Caco-2 (cell line): Measurements from ENCODE around the gene DNAJB4. TPM values are rescaled to one million over a fixed set of nuclear protein-coding genes. Genes with fewer than 3 reads are reported as not detected.

Experiments
- Bru-seq: library from RNA; stranded (reverse); fragments of 400-500 nt; gene quantifications from one replicate; lab custom pipeline; 2021; lab: Mats Ljungman, UMichigan
- BruChase-seq, 2 experiments: library from RNA; stranded (reverse); fragments of 400-500 nt; gene quantifications; one replicate each; lab custom pipeline; 2021; lab: Mats Ljungman, UMichigan
- BruUV-seq: library from RNA; stranded (reverse); fragments of 400-500 nt; replicated peaks from 2 replicates; lab custom pipeline; 2021; lab: Mats Ljungman, UMichigan
- CTCF ChIA-PET: fragments of 300-600 bp; sonication (Branson Sonifier 250); formaldehyde crosslinking; loops from one replicate; lab custom pipeline; 2022; ENCODE audit warnings: antibody characterized with exemption; lab: Charles Lee
- POLR2A ChIA-PET: fragments of 300-600 bp; sonication (Branson Sonifier 250); formaldehyde crosslinking; loops from one replicate; lab custom pipeline; 2022; ENCODE audit warnings: antibody characterized with exemption; lab: Charles Lee
- DNase-seq, 2 experiments: peaks; one replicate each; pipeline versions ENCODE4 v3.0.0 to v3.0.0-alpha.2; 2020 to 2022
- H3K27me3 ChIP-seq: replicated peaks from 2 replicates; pipeline ENCODE4 v1.6.0; 2011; ENCODE audit warnings: low read length; ENCODE audit not compliant: control insufficient read depth, insufficient read depth
- H3K36me3 ChIP-seq: 2 replicates; pipeline ENCODE4 v1.5.1; 2011; ENCODE audit warnings: low read length; ENCODE audit not compliant: control insufficient read depth, insufficient read depth
- H3K4me1 ChIP-seq: fragments of 250-450 bp; sonication (Bioruptor Pico); 2 replicates; pipeline ENCODE4 v1.5.1; 2020; ENCODE audit warnings: mild to moderate bottlenecking
- H3K4me3 ChIP-seq: 2 replicates; pipeline ENCODE4 v1.5.1; 2011; ENCODE audit warnings: low read depth, mild to moderate bottlenecking, control low read depth, low read length
- H3K9me3 ChIP-seq: fragments of 250-450 bp; sonication (Bioruptor Pico); 2 replicates; pipeline ENCODE4 v1.5.1; 2020; ENCODE audit warnings: mild to moderate bottlenecking, moderate library complexity
- H3K27ac Mint-ChIP-seq: one replicate; pipeline ENCODE4 v1.8.0; 2022; ENCODE audit warnings: mixed read lengths; ENCODE audit not compliant: unreplicated experiment
- H3K27me3 Mint-ChIP-seq: one replicate; pipeline ENCODE4 v1.8.0; 2022; ENCODE audit warnings: mixed read lengths; ENCODE audit not compliant: insufficient read depth, unreplicated experiment
- H3K36me3 Mint-ChIP-seq: one replicate; pipeline ENCODE4 v1.8.0; 2022; ENCODE audit warnings: mild to moderate bottlenecking, mixed read lengths; ENCODE audit not compliant: insufficient read depth, unreplicated experiment
- H3K4me1 Mint-ChIP-seq: one replicate; pipeline ENCODE4 v1.8.0; 2022; ENCODE audit warnings: low read depth, mixed read lengths; ENCODE audit not compliant: unreplicated experiment
- H3K4me3 Mint-ChIP-seq: one replicate; pipeline ENCODE4 v1.8.0; 2022; ENCODE audit warnings: mild to moderate bottlenecking, moderate library complexity, mixed read lengths; ENCODE audit not compliant: unreplicated experiment
- H3K9me3 Mint-ChIP-seq: one replicate; pipeline ENCODE4 v1.8.0; 2022; ENCODE audit warnings: mixed read lengths; ENCODE audit not compliant: unreplicated experiment
- CTCF ChIP-seq, 2 experiments: fragments of 200-600 bp in 1 of 2; IDR thresholded peaks; 1 replicate in 1 of 2; 2 replicates in 1 of 2; pipeline versions ENCODE4 v1.5.1 to v1.8.0; 2011 to 2022; ENCODE audit warnings: antibody characterized with exemption in 1 of 2, control low read depth in 1 of 2, inconsistent platforms in 1 of 2, low read depth in 1 of 2, low read length in 1 of 2, mild to moderate bottlenecking in 1 of 2, moderate library complexity in 1 of 2; ENCODE audit not compliant: insufficient read depth in 1 of 2, severe bottlenecking in 1 of 2, unreplicated experiment in 1 of 2
- intact Hi-C: fragments of 100-400 bp; cut with micrococcal nuclease; formaldehyde crosslinking; loops from one replicate; pipeline ENCODE4 v1.10.0; 2022; ENCODE audit not compliant: unreplicated experiment
- long read RNA-seq: library from polyadenylated mRNA; stranded (forward); transcript quantifications from one replicate; pipeline ENCODE4 v2.0.0, GENCODE V29; 2022
- total RNA-seq: library from RNA; stranded (reverse); gene quantifications from 2 replicates; pipeline ENCODE4 v1.2.3, GENCODE V29; 2022

Gene DNAJB4
- total RNA-seq (5.4 and 6.5 TPM in 2 replicates), Bru-seq, nascent RNA (percentile 49 among the genes with signal in this experiment), BruChase-seq, experiment 1, labeled RNA remaining after a 2-hour chase (percentile 66 among the genes with signal in this experiment), BruChase-seq, experiment 2, labeled RNA remaining after a 6-hour chase (percentile 58 among the genes with signal in this experiment)
- long read RNA-seq, transcript DNAJB4-206 (3 exons, 949 nt), result major isoform, 12 of 22 reads
- long read RNA-seq, transcript DNAJB4-201 (3 exons, 2,988 nt), result minor isoform, 6 of 22 reads
- long read RNA-seq, partial matches to known transcripts, result 1 of 22 reads
- long read RNA-seq, other reads (novel, unspliced or antisense), result 3 of 22 reads

GRCh38 chr1:78004719-78005447 lies at the start of gene DNAJB4:
DNAJB4 (plus strand) TSS chr1:78004939; CDS start chr1:78005111, 172 bp downstream.
- Histone ChIP-seq H3K4me3 (peak within 1 kb of the TSS; percentile 32), H3K9me3 (no peaks in the 10 kb centered on the region), H3K27me3 (no peaks in the 10 kb centered on the region), H3K4me1 (no peaks in the 10 kb centered on the region), H3K36me3 (no peaks in the 10 kb centered on the region)
- ChIA-PET CTCF (interaction anchor here (1.9 kb wide), 1 partner anchor 109 kb away, joined by 14 read pairs; no protein-coding TSS in a partner anchor), POLR2A (interaction anchor here (0.6 to 2.0 kb wide), 5 partner anchors 18 to 1709 kb away, joined by 3 to 25 read pairs (median 4); partner anchors contain the start of genes FUBP1 and GIPC2)
- intact Hi-C loops, result loop anchor here (1.0 kb wide), 3 partner anchors 26 to 109 kb away; partner anchors contain the start of genes FUBP1 and GIPC2
- peak; percentile 69 to 80 for DNase-seq
- no peaks in the 10 kb centered on the region for H3K9me3 Mint-ChIP-seq
- H3K4me1 Mint-ChIP-seq, result no peaks in the 10 kb centered on the region
- no peak for TF ChIP-seq CTCF (IDR thresholded peaks at IDR 0.05; ENCODE audit: insufficient read depth in 1 of 2, low read depth in 1 of 2, low read length in 1 of 2, severe bottlenecking in 1 of 2, unreplicated experiment in 1 of 2)
- H3K4me3 Mint-ChIP-seq, result peak within 1 kb of the TSS; percentile 79
- peaks cover 10% of the 10 kb centered on the region for H3K36me3 Mint-ChIP-seq
- peak within 1 kb of the TSS; percentile 90 for H3K27ac Mint-ChIP-seq
- TSS peak; percentile 69 for BruUV-seq
- no peaks in the 10 kb centered on the region for H3K27me3 Mint-ChIP-seq

- Histone ChIP-seq H3K9me3 (no peaks in the 10 kb centered on the region), H3K27me3 (no peaks in the 10 kb centered on the region), H3K4me3 (no peak overlapping the region), H3K36me3 (no peaks in the 10 kb centered on the region), H3K4me1 (no peaks in the 10 kb centered on the region)
- Mint-ChIP-seq H3K9me3 (no peaks in the 10 kb centered on the region), H3K4me1 (no peaks in the 10 kb centered on the region), H3K4me3 (no peak overlapping the region), H3K27me3 (no peaks in the 10 kb centered on the region), H3K27ac (no peak overlapping the region), H3K36me3 (peaks cover 64% of the 10 kb centered on the region)
- no peak for TF ChIP-seq CTCF (IDR thresholded peaks at IDR 0.05; ENCODE audit: insufficient read depth in 1 of 2, low read depth in 1 of 2, low read length in 1 of 2, severe bottlenecking in 1 of 2, unreplicated experiment in 1 of 2)
- POLR2A ChIA-PET, result no interaction called here
- BruUV-seq, result no TSS peak
- intact Hi-C loops, result no loop called here
- CTCF ChIA-PET, result no interaction called here
- DNase-seq, result no peak
Observed at GRCh38 chr1:77955709-77956108, 49.0 kb upstream of the DNAJB4 start.

DNA sequence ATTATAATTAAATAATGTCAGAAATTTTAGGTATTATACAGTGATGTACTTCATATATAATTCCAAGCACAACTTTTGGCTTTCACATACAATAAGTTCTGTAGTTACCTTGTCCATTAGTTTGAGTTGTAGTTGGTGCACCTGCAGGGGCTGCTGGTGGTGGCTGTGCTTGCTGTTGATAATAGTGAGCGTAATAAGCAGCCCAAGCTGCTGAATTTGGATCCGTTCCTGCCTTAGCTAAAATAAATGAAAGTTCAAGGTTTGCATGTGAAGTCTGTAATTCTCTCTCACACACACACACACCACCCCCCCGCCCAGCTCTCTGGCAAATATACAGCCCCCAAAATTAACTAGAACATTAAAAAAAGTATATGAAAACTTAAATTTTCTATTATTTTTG lies 48.3 kb upstream of the DNAJB4 start:
- Mint-ChIP-seq H3K9me3 (no peaks in the 10 kb centered on the region), H3K4me1 (no peaks in the 10 kb centered on the region), H3K27ac (no peak overlapping the region), H3K27me3 (no peaks in the 10 kb centered on the region), H3K36me3 (peaks cover 66% of the 10 kb centered on the region), H3K4me3 (no peak overlapping the region)
- no peak overlapping the region for H3K4me3 ChIP-seq
- CTCF ChIA-PET, result no interaction called here
- no TSS peak for BruUV-seq
- POLR2A ChIA-PET, result interaction anchor here (0.6 kb wide), 1 partner anchor 9 kb away, joined by 4 read pairs; no protein-coding TSS in a partner anchor
- intact Hi-C loops, result no loop called here
- no peak for TF ChIP-seq CTCF (IDR thresholded peaks at IDR 0.05; ENCODE audit: insufficient read depth in 1 of 2, low read depth in 1 of 2, low read length in 1 of 2, severe bottlenecking in 1 of 2, unreplicated experiment in 1 of 2)
- H3K4me1 ChIP-seq, result no peaks in the 10 kb centered on the region
- H3K9me3 ChIP-seq, result no peaks in the 10 kb centered on the region
- no peaks in the 10 kb centered on the region for H3K36me3 ChIP-seq
- no peak for DNase-seq
- H3K27me3 ChIP-seq, result no peaks in the 10 kb centered on the region
